AG04449 (cell line): ENCODE measurements around the gene GPLD1.

Experiments used
- CTCF ChIA-PET: fragments of 350-600 bp; formaldehyde crosslinking; extraction: SDS; loops from one replicate; lab custom pipeline; 2021; ENCODE audit warnings: antibody characterized with exemption; lab: Yijun Ruan, JAX
- POLR2A ChIA-PET: fragments of 400-600, 350-600 bp; formaldehyde crosslinking; extraction: SDS; loops from one replicate; lab custom pipeline; 2020; ENCODE audit warnings: antibody characterized with exemption, inconsistent platforms; lab: Yijun Ruan, JAX
- DNase-seq: peaks from one replicate; pipeline ENCODE4 v3.0.0-alpha.2; 2010; ENCODE audit warnings: low read depth, low spot score
- H3K4me3 ChIP-seq: 2 replicates; pipeline ENCODE4 v1.5.1; 2011; ENCODE audit warnings: low read depth, mild to moderate bottlenecking, control low read depth, low read length
- CTCF ChIP-seq: IDR thresholded peaks from one replicate; pipeline ENCODE4 v1.5.1; 2011; ENCODE audit warnings: mild to moderate bottlenecking, moderate library complexity, low read length, control low read depth, inconsistent platforms; ENCODE audit not compliant: insufficient read depth; ENCODE audit errors: missing control alignments

The GPLD1 gene

GRCh38 chr6:24476631-24477030 lies 12.7 kb downstream of the GPLD1 start:
- no peak for DNase-seq
- ChIA-PET CTCF (no interaction called here), POLR2A (no interaction called here)
- no peak overlapping the region for H3K4me3 ChIP-seq
- TF ChIP-seq CTCF = no peak

GRCh38 chr6:24472181-24472580 lies 17.2 kb downstream of the GPLD1 start:
- H3K4me3 ChIP-seq = no peak overlapping the region
- ChIA-PET POLR2A (interaction anchor here (0.5 kb wide), 1 partner anchor 14 kb away, joined by 3 read pairs; no protein-coding TSS in a partner anchor), CTCF (no interaction called here)
- DNase-seq = no peak
- no peak for TF ChIP-seq CTCF

- ChIA-PET POLR2A (no interaction called here), CTCF (interaction anchor here (0.7 kb wide), 1 partner anchor 25 kb away, joined by 3 read pairs; the partner anchor contains the start of gene ALDH5A1)
- no peak for TF ChIP-seq CTCF
Observed at GRCh38 chr6:24469811-24470210, 19.6 kb downstream of the GPLD1 start.

GRCh38 chr6:24464253-24465038 lies 24.9 kb downstream of the GPLD1 start:
- TF ChIP-seq CTCF = no peak
- CTCF ChIA-PET = interaction anchor here (1.2 kb wide), 1 partner anchor 34 kb away, joined by 3 read pairs; no protein-coding TSS in a partner anchor
- DNase-seq = no peak
- POLR2A ChIA-PET = no interaction called here
- no peak overlapping the region for H3K4me3 ChIP-seq

More at GRCh38 chr6:24469811-24470210, 19.6 kb downstream of the GPLD1 start:
- DNase-seq = no peak
- H3K4me3 ChIP-seq = no peak overlapping the region

- ChIA-PET POLR2A (no interaction called here), CTCF (no interaction called here)
- DNase-seq = no peak
- H3K4me3 ChIP-seq = no peak overlapping the region
- TF ChIP-seq CTCF = no peak
Observed at GRCh38 chr6:24460966-24461365, 28.4 kb downstream of the GPLD1 start.

- POLR2A ChIA-PET = interaction anchor here (0.6 kb wide), 1 partner anchor 13 kb away, joined by 3 read pairs; no protein-coding TSS in a partner anchor
- no peak for TF ChIP-seq CTCF
- CTCF ChIA-PET = interaction anchor here (1.6 kb wide), 1 partner anchor 27 kb away, joined by 3 read pairs; no protein-coding TSS in a partner anchor
- no peak overlapping the region for H3K4me3 ChIP-seq
- no peak for DNase-seq
Observed at GRCh38 chr6:24458941-24459340, 30.4 kb downstream of the GPLD1 start.
